ENCODE measurements around the gene TPK1.

The TPK1 gene

DNA sequence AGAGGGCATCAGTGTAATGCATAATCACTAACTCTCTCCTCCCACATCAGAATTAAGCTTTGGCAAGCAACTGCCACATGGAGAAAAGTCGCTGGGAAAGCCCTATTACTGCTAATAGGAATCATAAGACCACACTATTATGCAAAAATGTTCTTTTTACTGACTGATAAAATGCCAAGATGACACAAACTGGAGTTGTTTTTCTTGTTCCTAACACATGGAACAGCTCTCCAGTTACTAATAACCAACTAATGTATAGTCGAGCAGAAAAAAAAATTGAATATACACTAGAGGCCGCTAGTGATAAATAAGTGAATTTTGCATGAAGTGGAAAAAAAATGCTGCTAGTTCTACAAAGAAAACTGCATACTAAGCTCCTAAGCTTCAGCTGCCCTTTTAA is 165.6 kb downstream of the TPK1 start:
- Histone ChIP-seq H3K4me3 (ENCODE audit: low read depth, low read length) (no peak overlapping the region), H3K9me3 (ENCODE audit: control insufficient read depth, insufficient read depth, low read depth, low read length) (no peaks in the 10 kb centered on the region), H3K4me1 (ENCODE audit: control insufficient read depth, insufficient read depth, low read length) (no peaks in the 10 kb centered on the region), H3K36me3 (ENCODE audit: control insufficient read depth in 2 of 2, insufficient read depth in 1 of 2, low read length in 2 of 2) (no peaks in the 10 kb centered on the region), H3K27ac (ENCODE audit: extremely low read depth, low read depth, low read length) (no peak overlapping the region)
- ChIA-PET POLR2A (no interaction called here), CTCF (interaction anchor here (0.6 to 1.5 kb wide), 7 partner anchors 12 to 1027 kb away, joined by 3 to 4 read pairs (median 4); no protein-coding TSS in a partner anchor)
- TF ChIP-seq ZNF660 (tag by site-specific recombination; IDR thresholded peaks at IDR 0.05) (no peak), ZNF501 (tag by site-specific recombination; IDR thresholded peaks at IDR 0.05) (no peak), ZNF426 (tag by site-specific recombination; IDR thresholded peaks at IDR 0.05) (no peak), GFI1B (tag by site-specific recombination; IDR thresholded peaks at IDR 0.05) (no peak), ZNF571 (tag by site-specific recombination; IDR thresholded peaks at IDR 0.05) (no peak), ZNF394 (tag by site-specific recombination; IDR thresholded peaks at IDR 0.05; ENCODE audit: borderline replicate concordance) (no peak), ZNF18 (tag by site-specific recombination; IDR thresholded peaks at IDR 0.05) (no peak), ZNF544 (tag by site-specific recombination; IDR thresholded peaks at IDR 0.05) (no peak), ZNF629 (tag by site-specific recombination; IDR thresholded peaks at IDR 0.05) (no peak), FEZF1 (tag by site-specific recombination; IDR thresholded peaks at IDR 0.05) (no peak), ZNF311 (tag by site-specific recombination; IDR thresholded peaks at IDR 0.05; ENCODE audit: borderline replicate concordance) (no peak), ZNF600 (tag by site-specific recombination; IDR thresholded peaks at IDR 0.05) (no peak), ZNF785 (tag by site-specific recombination; IDR thresholded peaks at IDR 0.05) (no peak), ZBTB8A (tag by site-specific recombination; IDR thresholded peaks at IDR 0.05) (no peak), ZNF335 (tag by site-specific recombination; conservative IDR thresholded peaks at IDR 0.05) (no peak), ZSCAN30 (tag by site-specific recombination; IDR thresholded peaks at IDR 0.05) (no peak)

DNA sequence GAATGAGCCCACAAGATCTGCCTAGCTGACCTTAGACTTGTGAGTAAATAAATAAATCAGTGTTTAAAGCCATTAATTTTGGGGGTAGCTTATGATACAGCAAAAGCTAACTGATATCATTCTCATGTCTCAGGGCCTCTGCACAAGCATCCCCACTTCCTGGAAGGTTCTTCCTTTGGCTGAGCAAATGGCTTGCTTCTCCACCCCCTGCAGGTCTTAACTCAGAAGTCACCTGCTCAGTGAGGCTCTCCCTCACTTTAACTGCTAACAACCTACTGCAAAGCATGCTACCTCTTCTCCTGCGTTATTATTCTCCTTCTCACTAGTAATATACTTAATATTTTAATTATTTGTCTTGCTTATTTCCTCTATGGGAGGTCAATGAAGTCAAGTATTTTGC is 167.3 kb downstream of the TPK1 start:
- Histone ChIP-seq H3K4me3 (ENCODE audit: low read depth, low read length) (no peak overlapping the region), H3K27ac (ENCODE audit: extremely low read depth, low read depth, low read length) (no peak overlapping the region), H3K36me3 (ENCODE audit: control insufficient read depth in 2 of 2, insufficient read depth in 1 of 2, low read length in 2 of 2) (no peaks in the 10 kb centered on the region), H3K9me3 (ENCODE audit: control insufficient read depth, insufficient read depth, low read depth, low read length) (no peaks in the 10 kb centered on the region), H3K4me1 (ENCODE audit: control insufficient read depth, insufficient read depth, low read length) (no peaks in the 10 kb centered on the region)
- ChIA-PET POLR2A (no interaction called here), CTCF (no interaction called here)
- TF ChIP-seq ZNF112 (tag by site-specific recombination; IDR thresholded peaks at IDR 0.05) (no peak), SCRT1 (tag by site-specific recombination; IDR thresholded peaks at IDR 0.05; ENCODE audit: borderline replicate concordance) (no peak), ZNF843 (tag by site-specific recombination; IDR thresholded peaks at IDR 0.05) (no peak), ZBTB21 (tag by site-specific recombination; IDR thresholded peaks at IDR 0.05) (no peak), HOXA7 (CRISPR knock-in tag; IDR thresholded peaks at IDR 0.05; ENCODE audit: borderline replicate concordance) (no peak), ZNF48 (tag by site-specific recombination; IDR thresholded peaks at IDR 0.05) (no peak), ZBTB20 (tag by site-specific recombination; IDR thresholded peaks at IDR 0.05) (no peak), ZBTB44 (tag by site-specific recombination; IDR thresholded peaks at IDR 0.05) (no peak), ZBTB10 (tag by site-specific recombination; IDR thresholded peaks at IDR 0.05) (no peak), ZNF777 (tag by site-specific recombination; IDR thresholded peaks at IDR 0.05; ENCODE audit: borderline replicate concordance) (no peak), ZFHX2 (tag by site-specific recombination; conservative IDR thresholded peaks at IDR 0.05) (no peak)

Data from HEK293 (cell line).